HCT116 (cell line): ENCODE data around the gene HSPA1A. TPM values are rescaled to one million over a fixed set of nuclear protein-coding genes. Genes with fewer than 3 reads are reported as not detected.

Source experiments
- ATAC-seq: fragments of 200-7000 bp; cut with Tn5 transposase; 2 replicates; pipeline ENCODE4 v1.9.1; 2020; ENCODE audit warnings: mild to moderate bottlenecking, moderate library complexity
- BruUV-seq: library from RNA; stranded (reverse); fragments of 400-500 nt; replicated peaks from 2 replicates; lab custom pipeline; 2021; lab: Mats Ljungman, UMichigan
- CTCF ChIA-PET: fragments of 300-600 bp; sonication (Branson Sonifier 250); formaldehyde crosslinking; loops from one replicate; lab custom pipeline; 2021; ENCODE audit warnings: antibody characterized with exemption; lab: Charles Lee
- POLR2A ChIA-PET: fragments of 300-600, 350-600 bp; sonication (Branson Sonifier 250); formaldehyde crosslinking; loops from one replicate; lab custom pipeline; 2021; ENCODE audit warnings: antibody characterized with exemption; lab: Charles Lee
- RAD21 ChIA-PET, 2 experiments: fragments of 300-600 bp; sonication (Branson Sonifier 250); formaldehyde crosslinking; loops; one replicate each; lab custom pipeline; 2023; ENCODE audit warnings: low total read pairs in 2 of 2; ENCODE audit not compliant: uncharacterized antibody in 2 of 2, unreplicated experiment in 2 of 2, low non-redundant PET in 1 of 2; lab: Charles Lee
- DNase-seq: peaks from one replicate; pipeline ENCODE4 v3.0.0-alpha.2; 2010; ENCODE audit warnings: low read depth, low spot score
- H2AFZ ChIP-seq: fragments of 200-600 bp; shearing (Covaris generic), sonication (generic); 2 replicates; pipeline ENCODE4 v1.6.1; 2017; ENCODE audit warnings: low read depth, mixed run types, mixed read lengths, antibody characterized with exemption, low read length; ENCODE audit not compliant: poor library complexity, severe bottlenecking
- H3K27ac ChIP-seq: 2 replicates; pipeline ENCODE4 v1.5.1; 2012; ENCODE audit warnings: low read depth, low read length
- H3K27me3 ChIP-seq: fragments of 200-600 bp; sonication (generic); 2 replicates; pipeline ENCODE4 v1.6.1; 2016; ENCODE audit warnings: mixed run types, low read length, mixed read lengths; ENCODE audit not compliant: insufficient read depth
- H3K36me3 ChIP-seq, 2 experiments: fragments of 200-500 bp in 1 of 2; fragments of 200-600 bp in 1 of 2; sonication (Bioruptor generic) in 1 of 2; sonication (generic) in 1 of 2; 2 replicates each; pipeline versions ENCODE4 v1.5.1 to v1.6.1; 2014 to 2016; ENCODE audit warnings: low read length in 2 of 2, inconsistent platforms in 1 of 2, mixed read lengths in 1 of 2, mixed run types in 1 of 2; ENCODE audit not compliant: insufficient read depth in 2 of 2, control insufficient read depth in 1 of 2
- H3K4me1 ChIP-seq, 2 experiments: fragments of 200-600 bp in 1 of 2; sonication (generic) in 1 of 2; 2 replicates each; pipeline versions ENCODE4 v1.5.1 to v1.6.1; 2012 to 2017; ENCODE audit warnings: low read length in 2 of 2, inconsistent platforms in 1 of 2, mild to moderate bottlenecking in 1 of 2, mixed read lengths in 1 of 2, mixed run types in 1 of 2, moderate library complexity in 1 of 2; ENCODE audit not compliant: insufficient read depth in 2 of 2, control insufficient read depth in 1 of 2
- H3K4me2 ChIP-seq: fragments of 200-600 bp; sonication (generic); 2 replicates; pipeline ENCODE4 v1.6.1; 2017; ENCODE audit warnings: mixed run types, low read length, mixed read lengths
- H3K4me3 ChIP-seq, 2 experiments: fragments of 200-600 bp in 1 of 2; sonication (generic) in 1 of 2; replicated peaks in 1 of 2; 2 replicates each; pipeline ENCODE4 v1.5.1; 2011 to 2016; ENCODE audit warnings: low read length in 2 of 2, control low read depth in 1 of 2, low read depth in 1 of 2, mild to moderate bottlenecking in 1 of 2, mixed read lengths in 1 of 2, mixed run types in 1 of 2
- H3K79me2 ChIP-seq: fragments of 200-600 bp; sonication (generic); 2 replicates; pipeline ENCODE4 v1.6.1; 2017; ENCODE audit warnings: mild to moderate bottlenecking, mixed run types, low read length, moderate library complexity, mixed read lengths; ENCODE audit not compliant: insufficient read depth
- H3K9ac ChIP-seq: fragments of 200-600 bp; sonication (generic); 2 replicates; pipeline ENCODE4 v1.6.1; 2016; ENCODE audit warnings: low read length, mixed read lengths
- H3K9me2 ChIP-seq: fragments of 200-600 bp; sonication (generic), shearing (Covaris generic); 2 replicates; pipeline ENCODE4 v1.6.1; 2017; ENCODE audit warnings: mixed run types, mild to moderate bottlenecking, moderate library complexity; ENCODE audit not compliant: insufficient read depth
- H3K9me3 ChIP-seq, 2 experiments: fragments of 200-500 bp in 1 of 2; fragments of 200-600 bp in 1 of 2; sonication (Bioruptor generic) in 1 of 2; sonication (generic) in 1 of 2; 2 replicates each; pipeline ENCODE4 v1.6.1; 2014 to 2017; ENCODE audit warnings: low read length in 2 of 2, mixed read lengths in 2 of 2, inconsistent platforms in 1 of 2, low read depth in 1 of 2, mild to moderate bottlenecking in 1 of 2, mixed run types in 1 of 2, moderate library complexity in 1 of 2; ENCODE audit not compliant: control insufficient read depth in 1 of 2, insufficient read depth in 1 of 2
- H4K20me1 ChIP-seq: fragments of 200-600 bp; sonication (generic), shearing (Covaris generic); 2 replicates; pipeline ENCODE4 v1.6.1; 2017; ENCODE audit warnings: mixed run types, mild to moderate bottlenecking, moderate library complexity; ENCODE audit not compliant: insufficient read depth
- CBX3 ChIP-seq: IDR thresholded peaks from 2 replicates; pipeline ENCODE4 v1.6.1; 2012; ENCODE audit warnings: low read depth
- CEBPB ChIP-seq: IDR thresholded peaks from 2 replicates; pipeline ENCODE4 v1.6.1; 2012; ENCODE audit warnings: low read depth
- EGR1 ChIP-seq: IDR thresholded peaks from 2 replicates; pipeline ENCODE4 v1.6.1; 2012; ENCODE audit warnings: low read depth
- ELF1 ChIP-seq: IDR thresholded peaks from 2 replicates; pipeline ENCODE4 v1.6.1; 2012; ENCODE audit warnings: low read depth, borderline replicate concordance
- EZH2phosphoT487 ChIP-seq: fragments of 200-600 bp; IDR thresholded peaks from 2 replicates; pipeline ENCODE4 v1.6.1; 2018; ENCODE audit warnings: antibody characterized with exemption, borderline replicate concordance
- FOSL1 ChIP-seq: IDR thresholded peaks from 2 replicates; pipeline ENCODE4 v1.6.1; 2012; ENCODE audit warnings: low read depth
- JUND ChIP-seq: IDR thresholded peaks from 2 replicates; pipeline ENCODE4 v1.6.1; 2012
- POLR2AphosphoS5 ChIP-seq: IDR thresholded peaks from 2 replicates; pipeline ENCODE4 v1.6.1; 2011; ENCODE audit warnings: mild to moderate bottlenecking, low read depth, low read length, moderate library complexity
- SIN3A ChIP-seq: IDR thresholded peaks from 2 replicates; pipeline ENCODE4 v1.6.1; 2012; ENCODE audit warnings: low read depth
- SP1 ChIP-seq: IDR thresholded peaks from 2 replicates; pipeline ENCODE4 v1.6.1; 2012; ENCODE audit warnings: low read depth
- SRF ChIP-seq: IDR thresholded peaks from 2 replicates; pipeline ENCODE4 v1.6.1; 2012; ENCODE audit warnings: low read depth
- TCF7L2 ChIP-seq: IDR thresholded peaks from 2 replicates; pipeline ENCODE4 v1.7.0; 2011; ENCODE audit warnings: borderline replicate concordance, inconsistent platforms; ENCODE audit not compliant: insufficient read depth, insufficient read length; ENCODE audit errors: extremely low read depth
- YY1 ChIP-seq: IDR thresholded peaks from 2 replicates; pipeline ENCODE4 v1.6.1; 2011; ENCODE audit warnings: low read length, low read depth, moderate library complexity, mild to moderate bottlenecking; ENCODE audit not compliant: insufficient replicate concordance; ENCODE audit errors: extremely low read depth
- ZFX ChIP-seq: fragments of 450-650 bp; IDR thresholded peaks from 2 replicates; pipeline ENCODE4 v1.6.1; 2017
- intact Hi-C: fragments of 100-400 bp; cut with micrococcal nuclease; formaldehyde crosslinking; loops from 2 replicates; pipeline ENCODE4 v1.10.0; 2022
- total RNA-seq: library from RNA; stranded (reverse); gene quantifications from one replicate; pipeline ENCODE4 v1.2.1, GENCODE V29; 2021; ENCODE audit not compliant: unreplicated experiment
- TF ChIP-seq, protein P1 (sequence below): IDR thresholded peaks from 2 replicates; pipeline ENCODE4 v1.6.1; 2012
- TF ChIP-seq, protein P2 (sequence below): IDR thresholded peaks from 2 replicates; pipeline ENCODE4 v1.6.1; 2012; ENCODE audit warnings: low read depth
- TF ChIP-seq, protein P3 (sequence below): IDR thresholded peaks from 2 replicates; pipeline ENCODE4 v1.6.1; 2011; ENCODE audit warnings: mild to moderate bottlenecking, low read length, moderate library complexity; ENCODE audit not compliant: insufficient replicate concordance; ENCODE audit errors: extremely low read depth

The HSPA1A gene
- total RNA-seq, 1 experiment from 2014 or later, result 5.0 TPM

DNA sequence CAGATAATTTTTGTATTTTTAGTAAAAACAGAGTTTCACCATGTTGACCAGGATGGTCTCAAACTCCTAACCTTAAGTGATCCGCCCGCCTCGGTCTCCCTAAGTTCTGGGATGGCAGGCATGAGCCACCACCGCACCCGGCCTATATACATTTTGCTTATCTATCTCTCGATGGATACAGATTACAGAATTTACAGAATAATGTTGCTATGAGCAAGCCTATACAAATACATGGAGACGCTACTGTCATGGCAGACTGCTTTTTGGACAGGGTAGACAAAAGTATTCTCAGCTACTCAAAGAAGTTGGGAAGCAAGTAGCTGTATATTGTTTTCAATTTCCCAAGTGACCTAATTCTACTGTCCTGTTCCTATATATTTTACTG, 1.9 kb upstream of the HSPA1A start:
- ChIA-PET POLR2A (interaction anchor here (3.3 kb wide), 1 partner anchor 14 kb away, joined by 24 read pairs; the partner anchor contains the start of gene HSPA1B), RAD21 (no interaction called here), CTCF (no interaction called here)
- no peaks in the 10 kb centered on the region for H3K9me2 ChIP-seq
- intact Hi-C loops, result no loop called here
- peak overlapping the region; percentile 32 to 54; a peak in 3 of 4 replicates for H3K4me3 ChIP-seq
- peaks cover 24% of the 10 kb centered on the region in 2 experiments for H3K4me1 ChIP-seq
- H3K79me2 ChIP-seq, result no peaks in the 10 kb centered on the region
- H3K36me3 ChIP-seq, result no peaks in the 10 kb centered on the region
- BruUV-seq, result no TSS peak
- H3K27me3 ChIP-seq, result no peaks in the 10 kb centered on the region
- H3K4me2 ChIP-seq, result peak overlapping the region; percentile 79
- peaks cover 0 to 5% of the 10 kb centered on the region in 2 experiments; a peak in 1 of 4 replicates for H3K9me3 ChIP-seq
- peak overlapping the region; percentile 67 for H3K9ac ChIP-seq
- ATAC-seq (no peak), DNase-seq (no peak)
- H3K27ac ChIP-seq, result peak overlapping the region; percentile 78
- no peaks in the 10 kb centered on the region for H4K20me1 ChIP-seq
- no peak overlapping the region for H2AFZ ChIP-seq
- TF ChIP-seq CBX3, result no peak
- TF ChIP-seq POLR2AphosphoS5, result no peak
- TF ChIP-seq JUND, result no peak
- TF ChIP-seq EGR1, result no peak
- no peak for TF ChIP-seq TCF7L2
- TF ChIP-seq EZH2phosphoT487, result no peak
- no peak for TF ChIP-seq CEBPB
- TF ChIP-seq ZFX, result no peak
- no peak for TF ChIP-seq FOSL1
- TF ChIP-seq SRF, result no peak
- no peak for TF ChIP-seq SIN3A

- no peaks in the 10 kb centered on the region for H3K9me2 ChIP-seq
- H3K4me3 ChIP-seq, result no peak overlapping the region
- no peaks in the 10 kb centered on the region for H4K20me1 ChIP-seq
- H3K36me3 ChIP-seq, result no peaks in the 10 kb centered on the region
- peak overlapping the region; percentile 41 for H3K9ac ChIP-seq
- ChIA-PET RAD21 (no interaction called here), POLR2A (interaction anchor here (0.7 to 3.3 kb wide), 4 partner anchors 13 to 112 kb away, joined by 3 to 24 read pairs (median 4); partner anchors contain the start of genes ABHD16A and HSPA1B), CTCF (interaction anchor here (0.6 to 0.9 kb wide), 3 partner anchors 24 to 1024 kb away, joined by 3 to 4 read pairs (median 3); partner anchors contain the start of gene TAP2)
- H3K4me1 ChIP-seq, result peaks cover 25 to 29% of the 10 kb centered on the region in 2 experiments
- intact Hi-C loops, result no loop called here
- H3K27ac ChIP-seq, result peak overlapping the region; percentile 81
- H3K79me2 ChIP-seq, result no peaks in the 10 kb centered on the region
- H3K4me2 ChIP-seq, result peak overlapping the region; percentile 63
- BruUV-seq, result no TSS peak
- H3K27me3 ChIP-seq, result no peaks in the 10 kb centered on the region
- DNase-seq (peak; percentile 90), ATAC-seq (peak; percentile 91)
- no peak overlapping the region for H2AFZ ChIP-seq
- H3K9me3 ChIP-seq, result peaks cover 0 to 5% of the 10 kb centered on the region in 2 experiments; a peak in 1 of 4 replicates
- TF ChIP-seq, protein P1, sequence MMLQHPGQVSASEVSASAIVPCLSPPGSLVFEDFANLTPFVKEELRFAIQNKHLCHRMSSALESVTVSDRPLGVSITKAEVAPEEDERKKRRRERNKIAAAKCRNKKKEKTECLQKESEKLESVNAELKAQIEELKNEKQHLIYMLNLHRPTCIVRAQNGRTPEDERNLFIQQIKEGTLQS, result no peak
- TF ChIP-seq CEBPB, result no peak
- peak; percentile 45 for TF ChIP-seq YY1
- TF ChIP-seq ELF1, result no peak
- TF ChIP-seq SP1, result no peak
- TF ChIP-seq, protein P2, sequence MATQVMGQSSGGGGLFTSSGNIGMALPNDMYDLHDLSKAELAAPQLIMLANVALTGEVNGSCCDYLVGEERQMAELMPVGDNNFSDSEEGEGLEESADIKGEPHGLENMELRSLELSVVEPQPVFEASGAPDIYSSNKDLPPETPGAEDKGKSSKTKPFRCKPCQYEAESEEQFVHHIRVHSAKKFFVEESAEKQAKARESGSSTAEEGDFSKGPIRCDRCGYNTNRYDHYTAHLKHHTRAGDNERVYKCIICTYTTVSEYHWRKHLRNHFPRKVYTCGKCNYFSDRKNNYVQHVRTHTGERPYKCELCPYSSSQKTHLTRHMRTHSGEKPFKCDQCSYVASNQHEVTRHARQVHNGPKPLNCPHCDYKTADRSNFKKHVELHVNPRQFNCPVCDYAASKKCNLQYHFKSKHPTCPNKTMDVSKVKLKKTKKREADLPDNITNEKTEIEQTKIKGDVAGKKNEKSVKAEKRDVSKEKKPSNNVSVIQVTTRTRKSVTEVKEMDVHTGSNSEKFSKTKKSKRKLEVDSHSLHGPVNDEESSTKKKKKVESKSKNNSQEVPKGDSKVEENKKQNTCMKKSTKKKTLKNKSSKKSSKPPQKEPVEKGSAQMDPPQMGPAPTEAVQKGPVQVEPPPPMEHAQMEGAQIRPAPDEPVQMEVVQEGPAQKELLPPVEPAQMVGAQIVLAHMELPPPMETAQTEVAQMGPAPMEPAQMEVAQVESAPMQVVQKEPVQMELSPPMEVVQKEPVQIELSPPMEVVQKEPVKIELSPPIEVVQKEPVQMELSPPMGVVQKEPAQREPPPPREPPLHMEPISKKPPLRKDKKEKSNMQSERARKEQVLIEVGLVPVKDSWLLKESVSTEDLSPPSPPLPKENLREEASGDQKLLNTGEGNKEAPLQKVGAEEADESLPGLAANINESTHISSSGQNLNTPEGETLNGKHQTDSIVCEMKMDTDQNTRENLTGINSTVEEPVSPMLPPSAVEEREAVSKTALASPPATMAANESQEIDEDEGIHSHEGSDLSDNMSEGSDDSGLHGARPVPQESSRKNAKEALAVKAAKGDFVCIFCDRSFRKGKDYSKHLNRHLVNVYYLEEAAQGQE, result no peak
- TF ChIP-seq, protein P3, sequence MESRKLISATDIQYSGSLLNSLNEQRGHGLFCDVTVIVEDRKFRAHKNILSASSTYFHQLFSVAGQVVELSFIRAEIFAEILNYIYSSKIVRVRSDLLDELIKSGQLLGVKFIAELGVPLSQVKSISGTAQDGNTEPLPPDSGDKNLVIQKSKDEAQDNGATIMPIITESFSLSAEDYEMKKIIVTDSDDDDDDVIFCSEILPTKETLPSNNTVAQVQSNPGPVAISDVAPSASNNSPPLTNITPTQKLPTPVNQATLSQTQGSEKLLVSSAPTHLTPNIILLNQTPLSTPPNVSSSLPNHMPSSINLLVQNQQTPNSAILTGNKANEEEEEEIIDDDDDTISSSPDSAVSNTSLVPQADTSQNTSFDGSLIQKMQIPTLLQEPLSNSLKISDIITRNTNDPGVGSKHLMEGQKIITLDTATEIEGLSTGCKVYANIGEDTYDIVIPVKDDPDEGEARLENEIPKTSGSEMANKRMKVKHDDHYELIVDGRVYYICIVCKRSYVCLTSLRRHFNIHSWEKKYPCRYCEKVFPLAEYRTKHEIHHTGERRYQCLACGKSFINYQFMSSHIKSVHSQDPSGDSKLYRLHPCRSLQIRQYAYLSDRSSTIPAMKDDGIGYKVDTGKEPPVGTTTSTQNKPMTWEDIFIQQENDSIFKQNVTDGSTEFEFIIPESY, result no peak
Observed at GRCh38 chr6:31814677-31815024, 692 bp upstream of the HSPA1A start.
